Stomach (tissue), 9 donors: ENCODE measurements around the gene DRC3. TPM values are rescaled to one million over a fixed set of nuclear protein-coding genes. Genes with fewer than 3 reads are reported as not detected.

Experiments
- DNase-seq, 2 donors: peaks; one replicate each; pipeline versions ENCODE4 v3.0.0 to v3.0.0-alpha.2; 2013 to 2019
- H3K27ac ChIP-seq, 5 donors: fragments of 200-600 bp in 4 of 5; sonication (generic) in 4 of 5; one replicate each; pipeline ENCODE4 v1.5.1; 2013 to 2019; ENCODE audit warnings: mild to moderate bottlenecking in 1 of 5, moderate library complexity in 1 of 5
- H3K27me3 ChIP-seq, 3 donors: fragments of 200-600 bp; sonication (generic); one replicate each; pipeline ENCODE4 v1.5.1; 2017 to 2019; ENCODE audit warnings: mixed run types in 1 of 3
- H3K36me3 ChIP-seq, 4 donors: fragments of 200-600 bp; sonication (generic); 1 replicate in 3 of 4; 2 replicates in 1 of 4; pipeline ENCODE4 v1.5.1; 2016 to 2019
- H3K4me1 ChIP-seq, 4 donors: fragments of 200-600 bp; sonication (generic); one replicate each; pipeline ENCODE4 v1.5.1; 2016 to 2019
- H3K4me3 ChIP-seq, 4 donors: fragments of 200-600 bp; sonication (generic) in 3 of 4; one replicate each; pipeline ENCODE4 v1.5.1; 2016 to 2019; ENCODE audit warnings: mild to moderate bottlenecking in 1 of 4
- H3K9me3 ChIP-seq, 4 donors: fragments of 200-600 bp; sonication (generic); one replicate each; pipeline ENCODE4 v1.5.1; 2016 to 2019
- CTCF ChIP-seq, 7 experiments: fragments of 450-650 bp in 4 of 7; fragments of 200-600 bp in 3 of 7; sonication (generic) in 3 of 7; IDR thresholded peaks; one replicate each; pipeline ENCODE4 v1.5.1; 2016 to 2019; ENCODE audit warnings: antibody characterized with exemption in 7 of 7, control low read depth in 2 of 7, mild to moderate bottlenecking in 1 of 7
- EP300 ChIP-seq: sonication (generic); formaldehyde crosslinking; IDR thresholded peaks from one replicate; pipeline ENCODE4 v1.6.1; 2017; ENCODE audit warnings: antibody characterized with exemption
- POLR2A ChIP-seq, 4 donors: fragments of 450-650 bp; IDR thresholded peaks; one replicate each; pipeline ENCODE4 v1.6.1; 2016; ENCODE audit warnings: antibody characterized with exemption in 4 of 4, control low read depth in 2 of 4, mild to moderate bottlenecking in 1 of 4, moderate library complexity in 1 of 4
- POLR2AphosphoS5 ChIP-seq, 3 donors: sonication (generic); formaldehyde crosslinking; IDR thresholded peaks; one replicate each; pipeline ENCODE4 v1.6.1; 2016; ENCODE audit warnings: antibody characterized with exemption in 3 of 3
- WGBS, 5 donors: extraction: QIAGEN DNeasy Blood & Tissue Kit in 3 of 5; methylation state at CpG; one replicate each; pipeline versions ENCODE4 v1.1.5 to v1.1.7; 2013 to 2018; 5-methylcytosine and 5-hydroxymethylcytosine counted together
- intact Hi-C: fragments of 100-400 bp; cut with DNase I; formaldehyde crosslinking; loops from one replicate; pipeline ENCODE4 v1.15.1; 2023; ENCODE audit warnings: low total_unique reads
- polyA plus RNA-seq, 3 donors: library from polyadenylated mRNA; stranded (reverse); fragments of 200-250 nt; gene quantifications; one replicate each; pipeline ENCODE4 v1.2.3, GENCODE V29; 2013
- total RNA-seq, 5 donors: library from RNA; depleted of rRNA; stranded (reverse); fragments of >200 nt; gene quantifications; one replicate each; pipeline versions ENCODE4 v1.1.0 to v1.2.3, GENCODE V29; 2014 to 2016
- donor health status: healthy with polysubstance abuse.
- donor health status: Bipolar disorder and iron deficiency.
- donor health status: healthy.

Gene DRC3
- total and polyA plus RNA-seq, 8 donors, result 1.1 to 16.5 (median 1.7) TPM; not detected in 1

DNA sequence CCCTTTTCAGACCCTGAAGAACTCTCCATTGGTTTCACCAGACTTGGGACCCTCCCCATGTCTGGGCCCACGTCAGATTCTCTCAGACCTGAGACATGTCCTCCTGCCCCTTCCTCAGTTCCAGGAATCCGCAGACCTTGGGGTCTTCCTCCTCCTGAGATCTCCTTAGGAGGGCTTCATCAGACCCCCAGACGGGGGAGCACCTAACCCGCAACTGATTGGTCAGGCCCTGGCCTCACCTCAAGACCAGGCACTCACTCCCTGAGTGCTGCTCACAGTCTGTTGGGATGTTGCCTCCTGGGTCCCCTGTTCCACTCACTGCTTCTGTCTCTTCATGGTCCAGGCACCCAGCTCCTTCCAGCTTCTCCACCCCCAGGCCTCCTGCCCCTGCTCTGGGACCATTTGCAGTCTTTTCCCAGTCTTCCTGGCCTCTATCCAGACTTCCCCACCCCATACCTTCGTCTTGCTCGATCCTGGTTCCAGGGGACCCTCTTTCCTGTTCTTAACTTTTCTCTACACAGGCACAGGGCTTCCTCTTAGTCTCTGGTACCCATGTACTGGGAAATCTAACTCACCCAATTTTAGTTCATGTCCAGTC, 67.7 kb downstream of the DRC3 start:
- H3K9me3 ChIP-seq, result no peaks in the 10 kb centered on the region
- H3K4me1 ChIP-seq, result peaks cover 27 to 65% (median 52%) of the 10 kb centered on the region in 4 donors
- DNase-seq, result peak in 1 of 2 donors; percentile 27
- H3K36me3 ChIP-seq, result peaks cover 0 to 8% (median 3%) of the 10 kb centered on the region in 4 donors
- no peaks in the 10 kb centered on the region for H3K27me3 ChIP-seq
- peak overlapping the region; percentile 81 to 100 (median 96) for H3K4me3 ChIP-seq
- peak overlapping the region in 4 of 5 donors; percentile 70 to 89 (median 86) for H3K27ac ChIP-seq
- intact Hi-C loops, result no loop called here
- TF ChIP-seq EP300 (no peak), POLR2A (IDR thresholded peaks at IDR 0.05) (no peak), CTCF (IDR thresholded peaks at IDR 0.05) (no peak), POLR2AphosphoS5 (IDR thresholded peaks at IDR 0.05) (no peak)
- 15 to 24% (median 22%) methylated on average over 6 of the region's 6 CpGs for WGBS, 5 donors

GRCh38 chr17:18041776-18042175, 69.1 kb downstream of the DRC3 start:
- Histone ChIP-seq H3K4me1 (peaks cover 27 to 51% (median 41%) of the 10 kb centered on the region in 4 donors), H3K27me3 (no peaks in the 10 kb centered on the region), H3K4me3 (no peak overlapping the region), H3K9me3 (no peaks in the 10 kb centered on the region), H3K36me3 (peaks cover 0 to 19% (median 17%) of the 10 kb centered on the region in 4 donors), H3K27ac (no peak overlapping the region)
- intact Hi-C loops, result no loop called here
- TF ChIP-seq EP300 (no peak), CTCF (IDR thresholded peaks at IDR 0.05) (no peak), POLR2AphosphoS5 (IDR thresholded peaks at IDR 0.05) (no peak), POLR2A (IDR thresholded peaks at IDR 0.05) (no peak)
- WGBS, 5 donors, result 33 to 58% (median 42%) methylated on average over 1 of the region's 1 CpG
- DNase-seq, result no peak

- no peaks in the 10 kb centered on the region for H3K27me3 ChIP-seq
- WGBS, 5 donors, result 49 to 66% (median 59%) methylated on average over 8 of the region's 8 CpGs
- TF ChIP-seq POLR2A (IDR thresholded peaks at IDR 0.05), result no peak
- no peak for TF ChIP-seq CTCF (IDR thresholded peaks at IDR 0.05)
- no peak for TF ChIP-seq POLR2AphosphoS5 (IDR thresholded peaks at IDR 0.05)
- TF ChIP-seq EP300, result no peak
Observed at GRCh38 chr17:18042983-18043382, 70.3 kb downstream of the DRC3 start.

GRCh38 chr17:18043491-18043890, 70.8 kb downstream of the DRC3 start:
- Histone ChIP-seq H3K4me1 (peaks cover 14 to 34% (median 25%) of the 10 kb centered on the region in 4 donors), H3K27me3 (no peaks in the 10 kb centered on the region), H3K4me3 (no peak overlapping the region), H3K36me3 (peaks cover 4 to 32% (median 29%) of the 10 kb centered on the region in 4 donors), H3K27ac (no peak overlapping the region), H3K9me3 (no peaks in the 10 kb centered on the region)
- TF ChIP-seq EP300, result no peak
- intact Hi-C loops, result no loop called here
- peak in 1 of 2 donors; percentile 43 for DNase-seq
- WGBS, 5 donors, result 23 to 67% (median 48%) methylated on average over 1 of the region's 1 CpG

More at GRCh38 chr17:18042983-18043382, 70.3 kb downstream of the DRC3 start:
- intact Hi-C loops, result no loop called here
- DNase-seq, result no peak
- peaks cover 19 to 39% (median 30%) of the 10 kb centered on the region in 4 donors for H3K4me1 ChIP-seq
- H3K27ac ChIP-seq, result no peak overlapping the region
- H3K4me3 ChIP-seq, result no peak overlapping the region
- H3K36me3 ChIP-seq, result peaks cover 4 to 29% (median 27%) of the 10 kb centered on the region in 4 donors
- no peaks in the 10 kb centered on the region for H3K9me3 ChIP-seq

DNA sequence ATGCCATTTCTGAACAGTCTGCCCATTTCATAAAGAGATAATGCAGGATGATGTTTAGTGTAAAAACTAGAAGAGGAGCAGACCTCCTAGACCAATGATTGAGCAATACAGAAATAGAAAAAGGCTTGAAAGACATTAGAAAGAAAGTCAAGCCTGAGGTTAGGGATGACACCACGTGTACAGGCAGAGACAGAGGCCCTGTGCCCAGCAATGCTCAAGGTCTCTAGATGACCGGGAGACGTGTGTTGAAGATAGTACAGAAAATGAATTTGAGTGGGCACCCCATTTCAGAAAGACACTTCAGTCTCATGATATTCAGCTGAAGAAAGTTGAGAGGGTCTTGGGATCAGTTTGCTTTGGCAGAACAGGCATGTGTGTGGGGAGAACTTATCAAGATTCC, 71.9 kb downstream of the DRC3 start:
- intact Hi-C loops, result no loop called here
- Histone ChIP-seq H3K36me3 (peaks cover 4 to 40% (median 35%) of the 10 kb centered on the region in 4 donors), H3K4me3 (no peak overlapping the region), H3K4me1 (peaks cover 14 to 31% (median 22%) of the 10 kb centered on the region in 4 donors), H3K27me3 (no peaks in the 10 kb centered on the region), H3K27ac (no peak overlapping the region), H3K9me3 (no peaks in the 10 kb centered on the region)
- 90 to 94% (median 92%) methylated on average over 3 of the region's 3 CpGs for WGBS, 5 donors
- DNase-seq, result no peak
- no peak for TF ChIP-seq POLR2AphosphoS5 (IDR thresholded peaks at IDR 0.05)
- no peak for TF ChIP-seq POLR2A (IDR thresholded peaks at IDR 0.05)
